Transverse colon (tissue), 4 donors: ENCODE data around the gene CRIP1.

Source experiments
- EP300 ChIP-seq: sonication (generic); formaldehyde crosslinking; IDR thresholded peaks from one replicate; pipeline ENCODE4 v1.6.1; 2017; ENCODE audit warnings: antibody characterized with exemption, low read depth
- POLR2A ChIP-seq: fragments of 450-650 bp; IDR thresholded peaks from one replicate; pipeline ENCODE4 v1.6.1; 2016; ENCODE audit warnings: antibody characterized with exemption, mild to moderate bottlenecking, moderate library complexity
- POLR2AphosphoS5 ChIP-seq, 3 donors: sonication (generic); formaldehyde crosslinking; IDR thresholded peaks; one replicate each; pipeline ENCODE4 v1.6.1; 2016; ENCODE audit warnings: antibody characterized with exemption in 3 of 3
- TF ChIP-seq, protein P1 (sequence below), 5 experiments: fragments of 200-600 bp in 3 of 5; fragments of 450-650 bp in 2 of 5; sonication (generic) in 3 of 5; IDR thresholded peaks; 1 replicate in 2 of 5; 2 replicates in 3 of 5; pipeline ENCODE4 v1.5.1; 2016 to 2017; ENCODE audit warnings: antibody characterized with exemption in 5 of 5, inconsistent platforms in 3 of 5, mild to moderate bottlenecking in 2 of 5, moderate library complexity in 1 of 5

DNA sequence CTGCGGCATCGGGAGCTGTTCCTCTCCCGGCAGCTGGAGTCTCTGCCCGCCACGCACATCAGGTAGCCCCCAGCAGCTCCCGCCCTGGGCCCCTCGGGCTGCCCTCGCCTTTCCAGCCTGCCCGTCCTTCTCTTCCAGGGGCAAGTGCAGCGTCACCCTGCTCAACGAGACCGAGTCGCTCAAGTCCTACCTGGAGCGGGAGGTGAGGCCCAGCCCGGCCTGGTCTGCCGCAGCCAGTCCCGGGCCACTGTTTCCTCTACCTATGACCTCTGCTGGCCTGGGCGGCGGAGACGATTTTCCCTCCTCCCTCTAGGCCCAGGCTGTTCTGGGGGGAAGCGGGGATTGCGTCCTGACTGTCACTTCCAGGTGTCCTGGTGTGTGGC lies 36.6 kb upstream of the CRIP1 start:
- TF ChIP-seq, protein P1, sequence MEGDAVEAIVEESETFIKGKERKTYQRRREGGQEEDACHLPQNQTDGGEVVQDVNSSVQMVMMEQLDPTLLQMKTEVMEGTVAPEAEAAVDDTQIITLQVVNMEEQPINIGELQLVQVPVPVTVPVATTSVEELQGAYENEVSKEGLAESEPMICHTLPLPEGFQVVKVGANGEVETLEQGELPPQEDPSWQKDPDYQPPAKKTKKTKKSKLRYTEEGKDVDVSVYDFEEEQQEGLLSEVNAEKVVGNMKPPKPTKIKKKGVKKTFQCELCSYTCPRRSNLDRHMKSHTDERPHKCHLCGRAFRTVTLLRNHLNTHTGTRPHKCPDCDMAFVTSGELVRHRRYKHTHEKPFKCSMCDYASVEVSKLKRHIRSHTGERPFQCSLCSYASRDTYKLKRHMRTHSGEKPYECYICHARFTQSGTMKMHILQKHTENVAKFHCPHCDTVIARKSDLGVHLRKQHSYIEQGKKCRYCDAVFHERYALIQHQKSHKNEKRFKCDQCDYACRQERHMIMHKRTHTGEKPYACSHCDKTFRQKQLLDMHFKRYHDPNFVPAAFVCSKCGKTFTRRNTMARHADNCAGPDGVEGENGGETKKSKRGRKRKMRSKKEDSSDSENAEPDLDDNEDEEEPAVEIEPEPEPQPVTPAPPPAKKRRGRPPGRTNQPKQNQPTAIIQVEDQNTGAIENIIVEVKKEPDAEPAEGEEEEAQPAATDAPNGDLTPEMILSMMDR (IDR thresholded peaks at IDR 0.05): no peak
- TF ChIP-seq EP300: no peak
- no peak for TF ChIP-seq POLR2A
- TF ChIP-seq POLR2AphosphoS5 (IDR thresholded peaks at IDR 0.05): no peak
